Glomerular endothelial cell (primary cell): ENCODE measurements around the gene ADGRA1. TPM values are rescaled to one million over a fixed set of nuclear protein-coding genes. Genes with fewer than 3 reads are reported as not detected.

Experiments
- DNase-seq: peaks from one replicate; pipeline ENCODE4 v3.0.0-alpha.2; 2011; ENCODE audit warnings: low read depth, low spot score; ENCODE audit errors: extremely low read depth
- total RNA-seq: library from RNA; depleted of rRNA; stranded (reverse); fragments of >200 nt; gene quantifications from 2 replicates; pipeline ENCODE4 v1.2.3, GENCODE V29; 2015

The ADGRA1 gene
- total RNA-seq, 1 donor from 2014 or later: not detected

- no peak for DNase-seq
Observed at GRCh38 chr10:133075346-133076137, 12.2 kb upstream of the ADGRA1 start.

- no peak for DNase-seq
Observed at GRCh38 chr10:133076274-133077038, 11.3 kb upstream of the ADGRA1 start.

DNA sequence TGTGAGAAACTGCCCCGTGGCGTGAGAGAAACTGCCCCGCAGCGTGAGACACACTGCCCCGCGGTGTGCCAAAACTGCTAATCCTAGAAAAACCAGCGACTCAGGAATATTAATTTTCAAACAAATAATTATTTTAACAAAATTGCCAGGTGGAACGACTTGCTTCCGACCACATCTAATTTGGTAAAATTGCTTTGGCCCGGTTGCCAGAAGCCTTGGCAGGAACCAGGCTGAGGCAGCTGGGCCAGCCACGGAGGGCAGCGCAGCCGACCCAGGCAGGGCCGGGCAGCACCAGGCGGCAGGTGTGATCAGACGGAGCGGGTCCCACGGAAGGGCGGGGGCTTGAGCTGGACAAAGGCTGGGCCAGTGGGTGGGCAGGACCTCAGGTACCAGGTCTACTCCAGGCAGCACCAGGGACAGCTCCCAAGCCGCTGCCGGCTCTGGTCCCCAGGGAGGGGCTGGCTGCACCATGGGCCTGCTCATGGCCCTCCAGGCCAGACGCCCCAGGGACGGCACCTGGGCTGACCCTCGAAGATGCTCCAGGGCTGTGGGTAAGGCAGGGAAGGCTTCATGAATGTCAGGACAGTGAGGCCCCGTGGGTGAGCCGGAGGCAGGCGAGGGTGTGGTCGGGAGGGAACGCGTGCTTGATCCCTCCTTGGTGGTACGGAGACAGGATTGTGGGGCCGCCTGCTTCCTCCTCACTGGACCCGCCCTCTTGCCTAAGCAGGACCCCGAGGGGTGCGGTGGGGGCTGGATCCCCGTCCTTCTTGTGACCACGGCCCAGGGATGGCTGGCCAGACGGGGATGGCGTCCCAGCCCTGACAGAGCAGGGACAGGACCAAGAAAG lies 7.7 kb upstream of the ADGRA1 start:
- no peak for DNase-seq

- DNase-seq: no peak
Observed at GRCh38 chr10:133080683-133081040, 7.1 kb upstream of the ADGRA1 start.

GRCh38 chr10:133081636-133082035 lies 6.1 kb upstream of the ADGRA1 start:
- no peak for DNase-seq

GRCh38 chr10:133082685-133083421 lies 4.9 kb upstream of the ADGRA1 start:
- no peak for DNase-seq

GRCh38 chr10:133083422-133084100 lies 4.2 kb upstream of the ADGRA1 start:
- no peak for DNase-seq

GRCh38 chr10:133084491-133084890 lies 3.2 kb upstream of the ADGRA1 start:
- DNase-seq: no peak

- DNase-seq: no peak
Observed at GRCh38 chr10:133085251-133086125, 2.2 kb upstream of the ADGRA1 start.

DNA sequence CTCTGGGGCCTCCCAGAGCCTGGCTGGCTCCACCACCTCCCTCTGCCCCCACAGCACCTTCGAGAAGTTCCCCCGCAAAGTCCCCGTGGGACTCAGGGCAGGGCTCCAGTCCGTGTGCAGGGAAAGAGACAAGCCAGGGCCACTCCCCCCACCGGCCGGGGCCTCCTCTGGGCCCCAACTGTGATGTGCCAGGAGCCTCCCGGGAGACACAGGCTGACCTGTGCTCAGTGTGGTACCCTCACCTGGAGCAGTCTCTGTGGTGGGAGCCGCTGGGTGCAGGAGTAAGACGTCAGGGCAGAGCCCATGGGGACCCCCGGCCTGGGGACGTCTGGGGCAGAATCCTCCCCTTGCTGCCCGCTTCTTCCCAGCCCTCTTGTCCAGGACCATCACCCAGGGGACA lies 1.5 kb upstream of the ADGRA1 start:
- no peak for DNase-seq

DNA sequence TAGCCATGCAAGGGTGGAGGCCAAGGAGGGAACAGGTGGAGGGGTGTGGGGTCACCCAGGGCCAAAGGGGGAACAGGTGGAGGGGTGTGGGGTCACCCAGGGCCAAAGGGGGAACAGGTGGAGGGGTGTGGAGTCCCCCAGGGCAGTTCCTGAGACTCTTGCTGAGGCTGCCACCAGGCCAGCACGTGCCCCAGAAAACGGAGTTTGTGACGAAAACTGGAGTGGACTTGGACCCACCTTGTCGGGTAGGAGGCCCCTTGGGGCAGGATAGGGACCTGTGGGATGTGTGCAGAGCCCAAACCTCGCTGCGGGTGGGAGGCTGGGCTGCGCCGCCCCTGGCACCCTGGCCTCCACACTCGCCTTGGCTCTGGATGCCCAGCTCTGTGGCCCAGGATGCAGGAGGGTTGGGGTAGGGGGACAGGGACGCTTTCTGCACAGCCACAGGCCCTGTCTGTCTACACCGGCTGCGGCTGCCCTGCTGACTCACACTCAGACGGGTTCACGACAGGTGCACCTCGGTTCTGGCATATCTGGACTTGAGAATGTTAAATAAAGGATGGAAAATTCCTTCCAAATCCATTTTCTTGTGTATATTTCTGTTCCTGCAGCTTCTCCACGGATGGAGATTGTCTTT lies 562 bp upstream of the ADGRA1 start:
- no peak for DNase-seq

GRCh38 chr10:133088179-133088955 lies 643 bp downstream of the ADGRA1 start:
- DNase-seq: no peak

DNA sequence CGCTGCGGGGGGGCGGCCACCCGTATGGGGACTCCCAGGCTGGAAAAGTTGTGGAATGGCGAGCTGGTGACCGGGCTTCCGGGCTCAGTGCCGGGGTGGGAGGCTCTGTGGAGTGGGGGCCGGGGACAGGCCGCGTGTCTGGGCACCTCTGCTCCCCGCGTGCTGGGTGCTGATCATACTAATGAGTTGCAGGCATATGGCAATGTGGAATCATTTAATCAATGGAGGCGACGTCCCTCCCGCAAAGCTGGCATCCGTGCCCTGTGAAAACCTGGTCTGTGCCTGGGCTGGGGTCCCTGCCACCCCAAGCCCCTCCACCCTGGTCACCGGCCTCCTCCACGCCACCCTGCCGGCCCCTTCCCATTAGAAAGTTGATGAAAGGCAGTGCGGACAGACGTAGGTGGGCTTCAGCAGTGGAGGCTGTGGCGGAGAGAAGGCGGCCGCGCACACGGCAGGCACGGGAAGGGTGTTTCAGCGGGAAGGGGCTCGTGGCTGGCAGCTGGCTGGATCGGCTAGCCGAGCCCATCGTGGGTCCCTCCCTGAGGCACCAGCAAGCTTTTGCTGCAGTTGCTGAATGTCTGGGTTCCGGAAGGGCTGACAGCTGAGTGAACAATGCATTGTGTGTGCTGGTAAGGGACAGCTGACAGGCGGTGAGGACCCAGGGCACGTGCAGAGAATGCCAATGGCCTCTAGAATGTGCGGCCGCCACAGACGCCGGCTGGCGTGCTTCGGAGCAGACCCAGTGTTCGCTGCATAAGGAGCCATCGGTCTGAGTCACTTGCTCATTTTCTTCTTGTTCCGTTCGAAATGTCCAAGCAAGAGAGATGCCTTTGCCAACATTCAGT lies 1.5 kb downstream of the ADGRA1 start:
- DNase-seq: no peak

DNA sequence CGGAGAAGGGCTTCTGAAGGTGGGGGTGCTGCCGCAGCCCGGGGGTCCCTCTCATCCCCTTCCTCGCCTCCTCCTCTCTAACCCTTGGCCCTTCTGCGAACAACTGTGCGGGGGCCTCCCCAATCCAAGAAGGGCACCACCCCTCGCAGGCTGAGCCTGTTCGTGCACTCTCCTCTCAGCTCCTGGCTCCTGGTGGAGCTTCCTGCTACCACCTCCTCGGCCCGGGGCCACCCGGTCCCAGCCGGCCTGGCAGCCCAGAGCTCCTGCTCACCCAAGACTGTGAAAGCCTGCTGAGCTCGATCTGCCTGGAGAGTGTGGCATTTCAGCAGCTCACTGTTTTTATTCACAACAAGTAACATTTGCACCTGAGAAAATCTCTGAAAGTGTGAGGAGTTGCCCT lies 2.4 kb downstream of the ADGRA1 start:
- DNase-seq: no peak

GRCh38 chr10:133090654-133091053 lies 2.9 kb downstream of the ADGRA1 start:
- DNase-seq: no peak

DNA sequence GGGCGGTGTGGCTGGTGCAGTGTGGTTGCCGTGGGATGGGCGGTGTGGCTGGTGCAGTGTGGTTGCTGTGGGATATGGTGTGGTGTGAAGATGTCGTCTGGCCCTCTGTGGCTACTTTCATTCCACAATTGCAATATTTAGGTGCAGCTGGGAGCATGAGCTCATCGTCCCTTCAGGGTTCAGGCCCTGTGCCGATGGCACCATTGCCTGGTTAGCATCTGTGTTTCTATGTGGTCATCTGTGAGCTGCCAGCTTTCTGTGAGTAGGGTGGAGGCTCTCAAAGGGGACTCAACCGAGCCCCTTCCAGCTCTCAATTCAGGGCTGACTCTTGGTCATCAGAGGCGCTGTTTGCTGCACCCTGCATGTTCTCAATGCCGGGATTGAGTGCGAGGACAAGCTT lies 3.6 kb downstream of the ADGRA1 start:
- DNase-seq: no peak

- no peak for DNase-seq
Observed at GRCh38 chr10:133093291-133093690, 5.6 kb downstream of the ADGRA1 start.
